GM18867 (cell line): ENCODE results near the gene PDIA5.

ENCODE experiments used
- ATAC-seq: cut with Tn5 transposase; IDR thresholded peaks from one replicate; pipeline ENCODE4 v1.9.1; 2021; ENCODE audit warnings: mild to moderate bottlenecking, moderate library complexity; ENCODE audit not compliant: unreplicated experiment

Gene PDIA5

DNA sequence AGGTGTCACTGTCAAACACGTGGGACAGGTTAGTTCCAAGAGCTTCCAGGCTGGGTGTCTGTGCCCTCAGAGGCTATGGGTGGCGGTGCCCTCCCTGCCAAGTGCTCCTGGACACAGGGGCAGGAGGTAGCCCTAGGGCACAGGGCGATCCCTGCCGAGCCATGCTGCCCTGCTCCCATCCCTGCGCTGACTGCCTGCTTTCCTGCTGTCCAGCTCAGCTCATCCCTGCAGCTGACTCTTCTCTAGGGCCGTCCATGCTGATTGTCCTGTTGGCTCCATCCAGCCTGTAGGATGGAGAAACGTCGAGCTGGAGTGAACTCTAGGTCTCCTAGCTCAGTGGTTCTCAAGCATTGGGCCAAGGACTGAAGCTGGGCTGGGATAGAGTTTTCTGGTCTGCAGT lies 3.7 kb downstream of the PDIA5 start:
- no peak for ATAC-seq

- no peak for ATAC-seq
These were observed 4.3 kb downstream of the PDIA5 start for GRCh38 chr3:123071146-123071545.

DNA sequence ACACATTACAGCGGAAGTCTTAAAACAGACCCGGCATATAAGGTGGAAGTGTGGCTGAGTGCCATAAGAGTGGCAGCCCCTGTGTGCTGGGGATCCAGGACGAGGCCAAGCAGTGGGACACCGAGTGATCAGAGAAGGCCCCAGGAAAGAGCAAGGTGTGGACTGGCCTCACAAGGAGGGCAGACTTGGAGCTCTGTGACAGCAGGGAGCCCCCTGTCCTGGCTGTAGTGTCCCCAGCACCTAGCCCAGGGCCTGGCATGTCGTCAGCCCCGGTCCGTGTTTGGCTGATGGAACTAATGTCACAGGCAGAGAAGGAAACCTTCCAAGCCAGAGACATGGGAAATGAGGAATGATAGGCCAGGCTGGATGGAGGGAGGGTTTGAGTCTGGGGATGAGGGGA lies 4.8 kb downstream of the PDIA5 start:
- ATAC-seq: no peak

DNA sequence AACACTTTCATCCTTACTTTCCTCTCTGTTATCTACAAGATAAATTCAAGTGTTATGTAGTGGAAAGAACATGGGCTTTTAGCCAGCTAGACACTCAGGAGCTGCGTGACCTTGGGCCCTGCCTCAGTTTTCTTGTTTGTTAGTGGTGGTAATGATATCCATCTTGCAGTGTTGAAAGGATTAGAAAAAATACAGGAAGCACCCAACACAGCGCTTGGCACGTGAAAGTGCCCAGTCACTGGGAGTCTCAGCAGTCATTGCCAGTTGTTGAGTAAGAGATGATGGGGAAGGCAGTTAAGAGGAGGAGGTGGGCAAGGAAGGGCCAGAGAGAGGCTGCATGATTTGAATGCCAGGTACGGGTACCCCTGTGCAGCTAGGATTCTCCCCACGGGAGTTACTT lies 5.3 kb downstream of the PDIA5 start:
- no peak for ATAC-seq

GRCh38 chr3:123072564-123072963 lies 5.7 kb downstream of the PDIA5 start:
- no peak for ATAC-seq

GRCh38 chr3:123075359-123075758 lies 8.5 kb downstream of the PDIA5 start:
- no peak for ATAC-seq

- no peak for ATAC-seq
These were observed 9.3 kb downstream of the PDIA5 start for GRCh38 chr3:123076112-123076495.

- no peak for ATAC-seq
These were observed 9.9 kb downstream of the PDIA5 start for GRCh38 chr3:123076496-123077418.

GRCh38 chr3:123078101-123078500 lies 11.3 kb downstream of the PDIA5 start:
- no peak for ATAC-seq

DNA sequence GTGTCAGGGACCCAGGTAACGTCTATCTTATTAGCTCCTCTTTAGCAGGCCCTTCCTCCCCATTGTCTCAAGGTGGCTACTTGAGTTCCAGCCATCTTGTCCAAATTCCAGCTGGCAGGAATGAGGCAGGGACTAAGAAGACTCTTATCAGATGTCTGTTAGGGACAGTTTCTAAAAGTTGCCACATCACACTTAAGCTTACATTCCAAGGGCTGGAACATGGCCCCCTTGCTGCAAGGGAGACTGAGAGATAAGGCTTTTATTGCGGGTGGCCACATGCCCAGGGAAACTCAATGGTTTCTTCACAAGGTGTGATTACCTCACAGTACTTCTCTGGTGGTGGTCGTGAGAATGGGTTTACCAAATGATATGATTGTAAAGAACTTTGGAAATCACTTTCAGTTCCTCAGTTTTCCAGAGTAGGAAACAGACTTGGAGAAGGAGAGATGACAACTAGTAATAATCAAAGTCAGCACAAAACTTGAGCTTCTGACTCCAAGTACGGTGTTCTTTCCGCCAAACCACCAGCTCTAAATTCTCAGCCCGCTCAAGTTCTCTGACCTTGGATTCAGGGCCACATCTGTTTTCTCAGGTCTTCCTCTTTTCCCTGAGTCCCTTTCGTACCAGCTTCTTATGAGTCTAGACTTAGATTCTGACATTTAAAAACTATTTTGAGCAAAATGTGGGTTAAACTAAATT lies 14.2 kb downstream of the PDIA5 start:
- no peak for ATAC-seq

GRCh38 chr3:123081718-123082369 lies 15.0 kb downstream of the PDIA5 start:
- no peak for ATAC-seq

GRCh38 chr3:123082370-123083065 lies 15.7 kb downstream of the PDIA5 start:
- ATAC-seq: no peak

- no peak for ATAC-seq
These were observed 16.7 kb downstream of the PDIA5 start for GRCh38 chr3:123083383-123084124.

DNA sequence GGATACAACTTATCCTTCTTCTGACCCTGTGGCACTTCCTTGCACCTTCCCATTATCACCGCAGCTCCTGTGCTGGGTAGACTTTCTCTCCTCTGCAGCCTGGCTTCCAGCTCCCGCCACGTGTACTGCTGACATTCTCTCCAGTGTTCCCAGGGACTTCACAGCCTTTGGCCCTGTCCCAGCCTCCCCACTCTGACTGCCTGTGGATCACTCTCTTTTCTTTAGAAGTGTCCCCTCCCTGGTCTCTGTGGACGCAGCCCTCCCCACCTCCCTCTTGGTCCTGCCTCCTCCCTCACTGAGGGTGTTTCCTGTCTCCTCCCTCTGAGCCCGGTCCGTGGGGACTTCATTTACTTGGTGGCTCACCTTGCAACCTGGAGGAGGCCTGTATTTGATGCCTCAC lies 17.4 kb downstream of the PDIA5 start:
- ATAC-seq: no peak

DNA sequence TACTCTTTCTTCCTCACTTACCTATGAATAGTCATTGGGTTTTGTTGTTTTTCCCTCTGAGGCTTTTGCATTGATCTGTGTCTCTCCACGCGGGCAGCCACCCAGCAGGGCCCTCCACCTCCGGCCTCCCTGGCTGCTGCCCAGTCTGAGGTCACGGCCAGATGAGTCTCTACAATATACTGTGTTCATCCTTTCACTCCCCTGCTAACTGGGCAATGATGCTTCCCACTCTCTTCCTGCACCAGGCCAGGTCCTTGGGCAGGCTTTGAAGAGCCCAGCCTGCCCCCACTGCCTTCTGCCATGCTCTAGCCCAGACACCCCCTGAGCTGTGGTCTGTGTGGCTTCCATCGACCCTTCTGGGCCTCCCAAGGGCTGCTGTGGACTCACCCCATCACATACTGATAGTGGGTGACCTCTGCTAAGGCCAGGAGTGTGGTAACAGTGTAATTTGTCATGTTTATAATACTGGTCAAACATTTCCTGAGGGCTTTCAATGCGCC lies 18.0 kb downstream of the PDIA5 start:
- no peak for ATAC-seq

DNA sequence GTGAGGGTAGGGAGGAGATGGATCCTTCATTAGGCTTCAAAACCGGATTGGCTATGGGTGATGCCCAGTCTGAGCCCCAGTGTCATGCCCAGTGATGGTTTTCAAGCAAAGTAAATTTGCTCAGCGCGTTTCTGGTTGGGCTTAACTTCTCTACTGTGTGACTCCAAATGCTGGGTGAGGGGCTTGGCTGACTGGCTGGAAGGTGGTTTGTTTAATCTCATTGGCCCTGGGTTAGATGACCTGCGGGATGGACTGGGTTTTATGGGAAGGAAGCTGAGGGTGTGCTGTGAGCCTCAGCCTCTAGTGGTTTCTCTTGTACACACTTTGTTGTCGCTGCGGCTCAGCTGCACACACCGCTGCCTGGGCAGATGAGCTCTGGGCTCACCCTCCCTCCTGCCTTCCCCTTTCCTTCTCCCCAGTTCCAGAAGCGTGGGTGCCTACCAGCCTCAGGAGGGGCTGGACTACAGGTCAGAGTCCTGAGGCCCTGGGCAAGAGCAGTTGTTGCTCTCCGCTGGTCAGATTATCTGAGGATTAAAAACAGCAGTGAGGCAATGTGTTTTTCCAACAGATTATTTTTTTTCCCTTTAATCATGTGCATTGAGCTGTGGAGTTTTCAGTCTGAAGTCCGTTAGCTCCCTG lies 18.6 kb downstream of the PDIA5 start:
- ATAC-seq: no peak

- no peak for ATAC-seq
These were observed 19.3 kb downstream of the PDIA5 start for GRCh38 chr3:123085932-123086627.

- ATAC-seq: no peak
These were observed 21.6 kb downstream of the PDIA5 start for GRCh38 chr3:123088387-123088786.
